A549 treated with Hydrocortisone at 1 μM for 4 hours (cell line): ENCODE results near the gene ADAMTS1. TPM values are rescaled to one million over a fixed set of nuclear protein-coding genes. Genes with fewer than 3 reads are reported as not detected.

ENCODE experiments used
- total RNA-seq: library from RNA; stranded (reverse); fragments of 200-300 nt; extraction: Qiagen RNA extraction; gene quantifications from 5 replicates; pipeline ENCODE4 v1.2.3, GENCODE V29; 2022

The ADAMTS1 gene
- total RNA-seq: 0.02 to 0.59 TPM (median 0.08 TPM) in 5 replicates

GRCh38 chr21:26845066-26845758, at the start of gene ADAMTS1:
TSS of gene ADAMTS1 (minus strand) at chr21:26845409. CDS start at chr21:26844954, 455 bp downstream.

Other genes starting within 250 kb of the ADAMTS1 start
- gene ADAMTS5, start 121.7 kb upstream of the ADAMTS1 start, total RNA-seq: not detected in 5 replicates